Forelimb muscle (tissue), 1 donor: Measurements from ENCODE around the gene PUS7. TPM values are rescaled to one million over a fixed set of nuclear protein-coding genes. Genes with fewer than 3 reads are reported as not detected.
"Not testable (repeated sequence)": the region's sequence is repeated elsewhere in the genome, so short reads cannot be mapped to it uniquely, and the experiment has no call there.

Experiments
- DNase-seq: peaks from one replicate; pipeline ENCODE4 v3.0.0-alpha.2; 2013; ENCODE audit warnings: low read depth
- polyA plus RNA-seq: library from polyadenylated mRNA; unstranded; fragments of 120-200 nt; gene quantifications from one replicate; pipeline ENCODE4 v1.2.1, GENCODE V29; 2013; ENCODE audit not compliant: insufficient read length

PUS7 gene, protein sequence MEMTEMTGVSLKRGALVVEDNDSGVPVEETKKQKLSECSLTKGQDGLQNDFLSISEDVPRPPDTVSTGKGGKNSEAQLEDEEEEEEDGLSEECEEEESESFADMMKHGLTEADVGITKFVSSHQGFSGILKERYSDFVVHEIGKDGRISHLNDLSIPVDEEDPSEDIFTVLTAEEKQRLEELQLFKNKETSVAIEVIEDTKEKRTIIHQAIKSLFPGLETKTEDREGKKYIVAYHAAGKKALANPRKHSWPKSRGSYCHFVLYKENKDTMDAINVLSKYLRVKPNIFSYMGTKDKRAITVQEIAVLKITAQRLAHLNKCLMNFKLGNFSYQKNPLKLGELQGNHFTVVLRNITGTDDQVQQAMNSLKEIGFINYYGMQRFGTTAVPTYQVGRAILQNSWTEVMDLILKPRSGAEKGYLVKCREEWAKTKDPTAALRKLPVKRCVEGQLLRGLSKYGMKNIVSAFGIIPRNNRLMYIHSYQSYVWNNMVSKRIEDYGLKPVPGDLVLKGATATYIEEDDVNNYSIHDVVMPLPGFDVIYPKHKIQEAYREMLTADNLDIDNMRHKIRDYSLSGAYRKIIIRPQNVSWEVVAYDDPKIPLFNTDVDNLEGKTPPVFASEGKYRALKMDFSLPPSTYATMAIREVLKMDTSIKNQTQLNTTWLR
- 12.9 TPM for polyA plus RNA-seq

DNA sequence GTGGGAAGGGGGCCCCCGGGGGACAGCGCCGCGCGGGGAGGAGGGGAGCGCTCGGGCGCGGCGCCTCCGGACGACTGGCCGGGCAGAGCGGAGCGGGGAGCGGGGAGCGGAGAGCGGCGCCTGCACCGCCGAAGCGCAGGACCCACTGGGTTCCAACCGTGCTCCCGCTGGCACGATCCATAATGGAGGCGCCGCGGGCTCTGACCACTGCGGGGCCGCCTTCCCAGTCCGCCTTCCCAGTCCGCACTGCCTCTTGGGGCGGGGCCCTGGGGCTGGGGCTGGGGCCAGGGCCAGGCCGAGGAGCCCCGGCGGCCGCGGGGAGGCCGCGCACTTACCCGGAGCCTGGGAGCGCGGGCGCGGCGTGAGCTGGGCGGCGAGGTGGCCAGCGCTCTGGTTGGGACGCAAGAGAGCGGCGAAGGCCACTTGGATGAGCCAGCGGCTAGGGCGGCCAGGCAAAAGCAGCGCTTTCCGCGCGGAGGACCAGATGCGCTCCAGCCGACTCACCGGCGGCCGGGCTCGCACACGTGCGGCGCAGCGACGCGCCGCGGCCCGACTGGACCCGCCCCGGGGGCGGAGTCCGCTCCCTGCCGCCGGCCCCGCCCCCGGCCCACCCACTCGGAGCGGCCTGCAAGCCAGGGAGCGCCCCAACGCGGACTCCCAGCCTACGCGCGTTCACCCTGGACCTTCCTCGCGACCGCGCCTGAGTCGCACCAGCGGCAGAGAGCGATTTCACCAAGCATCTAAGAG lies at the start of gene PUS7:
Gene PUS7 (minus strand): TSS at position 555 of the 747 bp plus-strand sequence. CDS start 13,759 bp downstream, outside the sequence.
- DNase-seq: peak; percentile 78

DNA sequence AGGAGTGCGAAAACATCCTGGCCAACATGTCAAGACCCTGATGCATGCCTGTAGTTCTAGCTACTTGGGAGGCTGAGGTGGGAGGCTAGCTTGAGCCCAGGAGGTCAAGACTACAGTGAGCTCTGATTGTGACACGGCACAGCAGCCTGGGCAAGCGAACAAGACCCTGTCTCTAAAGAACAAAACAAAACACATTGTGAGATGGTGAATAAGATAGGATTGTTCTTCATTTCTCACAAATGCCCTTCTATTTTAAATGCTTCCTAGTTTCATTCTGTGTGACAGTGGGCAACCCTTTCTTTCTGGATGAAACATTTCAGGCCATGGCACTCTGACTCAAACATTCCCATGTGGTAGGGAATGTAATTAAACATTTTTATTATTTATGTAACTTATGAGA lies 45.8 kb upstream of the PUS7 start:
- DNase-seq: no peak

DNA sequence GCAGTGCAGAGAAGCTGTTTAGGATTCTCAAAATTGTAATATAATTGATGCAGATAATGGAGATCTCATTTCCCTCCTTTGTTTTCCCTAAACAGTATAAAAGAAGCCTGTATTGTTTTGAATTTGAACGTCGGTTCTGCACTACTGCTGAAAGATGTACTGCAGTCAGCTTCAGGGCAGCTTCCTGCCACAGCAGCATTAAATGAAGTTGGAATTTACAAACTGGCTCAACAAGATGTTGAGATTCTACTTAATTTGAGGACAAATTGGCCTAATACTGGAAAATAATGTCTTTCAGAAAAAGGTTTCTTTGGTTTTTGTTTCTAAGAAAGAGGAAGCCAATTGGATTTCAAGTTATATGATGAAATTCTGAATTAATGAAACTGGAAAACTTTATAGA lies 45.0 kb upstream of the PUS7 start:
- DNase-seq: no peak

DNA sequence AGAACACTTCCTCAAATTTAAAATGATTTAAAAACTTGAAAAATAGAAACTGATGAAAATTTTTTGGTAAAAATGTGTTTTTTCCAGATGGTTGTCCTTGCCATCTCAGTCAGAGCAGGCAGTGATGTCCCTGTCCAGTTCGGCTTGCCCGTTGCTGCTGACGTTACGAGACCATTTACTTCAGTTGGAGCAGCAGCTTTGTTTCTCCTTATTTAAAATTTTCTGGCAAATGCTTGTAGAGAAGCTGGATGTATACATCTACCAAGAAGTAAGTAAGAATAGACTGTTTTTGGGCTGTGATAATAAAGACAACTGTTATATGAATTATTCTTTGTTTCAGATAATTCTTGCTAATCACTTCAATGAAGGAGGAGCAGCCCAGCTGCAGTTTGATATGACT lies 43.1 kb upstream of the PUS7 start:
- no peak for DNase-seq

DNA sequence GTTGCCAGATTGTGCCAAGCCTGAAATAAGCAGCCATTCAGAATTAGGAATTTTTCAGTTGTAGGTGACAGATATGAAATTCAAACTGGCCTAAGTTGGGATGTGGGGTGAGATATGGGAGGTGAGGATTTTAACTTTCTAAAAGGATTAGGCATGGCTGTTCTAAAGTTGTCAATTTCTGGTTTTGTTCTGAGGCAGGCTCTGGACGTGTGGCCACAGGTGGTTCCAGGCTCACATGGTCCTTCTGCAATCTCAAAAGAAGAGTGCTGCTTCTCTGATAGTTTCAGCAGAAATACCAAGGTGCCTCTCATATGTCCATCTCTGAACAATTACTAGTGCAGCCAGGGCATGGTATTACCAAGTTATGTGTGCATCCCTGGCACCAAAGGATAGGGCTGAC lies 37.9 kb upstream of the PUS7 start:
- no peak for DNase-seq

DNA sequence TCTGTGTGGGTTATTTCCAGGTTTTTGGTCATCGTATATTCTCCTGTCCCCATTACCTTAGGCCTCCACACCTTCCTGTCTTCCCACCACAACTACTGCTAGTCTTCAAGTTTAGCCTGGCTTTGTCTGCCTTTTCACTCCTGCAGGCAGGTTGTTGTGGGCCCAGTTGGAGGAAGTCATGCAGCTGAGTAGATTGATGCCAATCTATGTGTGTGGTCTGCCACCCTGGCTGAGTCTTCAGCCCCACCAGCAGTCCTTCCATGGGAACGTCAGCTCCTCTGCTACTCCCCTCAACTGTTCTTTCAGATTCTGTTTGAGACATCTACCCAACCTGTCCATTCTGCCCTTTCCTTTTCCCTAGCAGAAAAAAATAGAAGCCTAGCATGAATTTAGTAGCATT lies 16.3 kb upstream of the PUS7 start:
- DNase-seq: no peak

DNA sequence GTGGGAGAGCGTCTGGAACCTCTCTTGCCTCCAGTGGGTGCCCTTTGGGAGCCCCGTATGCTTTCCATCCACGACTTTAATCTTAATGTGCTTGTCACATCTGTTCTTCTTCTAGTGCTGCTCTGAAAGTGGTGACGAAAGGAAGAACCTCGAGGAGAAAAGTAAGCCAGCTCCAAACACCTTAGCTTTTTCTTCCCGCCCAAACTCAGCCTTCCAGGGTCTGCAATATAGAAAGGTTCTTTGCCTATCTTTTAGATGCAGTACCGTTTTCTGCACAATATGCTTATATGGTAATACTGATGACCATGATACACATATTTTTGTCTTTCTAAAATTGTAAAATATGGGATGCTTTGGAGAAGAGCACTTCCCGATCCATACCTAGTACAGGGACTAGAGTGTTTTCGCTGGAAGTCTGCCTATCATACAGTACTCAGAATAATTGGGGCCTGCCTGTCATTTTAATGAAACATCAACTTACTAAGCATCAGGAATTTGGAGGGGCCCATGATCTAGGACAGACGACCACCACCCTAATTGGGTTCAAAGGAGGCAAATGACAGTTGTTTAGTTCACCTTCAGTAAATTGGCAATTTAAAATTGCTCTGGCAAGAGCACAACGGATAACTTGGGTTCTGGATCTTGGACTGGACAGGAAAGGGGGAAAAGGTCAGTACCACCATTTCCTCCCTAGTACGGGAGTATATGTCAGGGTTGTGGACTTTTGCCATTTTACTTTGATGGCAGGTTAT lies 10.8 kb upstream of the PUS7 start:
- no peak for DNase-seq

DNA sequence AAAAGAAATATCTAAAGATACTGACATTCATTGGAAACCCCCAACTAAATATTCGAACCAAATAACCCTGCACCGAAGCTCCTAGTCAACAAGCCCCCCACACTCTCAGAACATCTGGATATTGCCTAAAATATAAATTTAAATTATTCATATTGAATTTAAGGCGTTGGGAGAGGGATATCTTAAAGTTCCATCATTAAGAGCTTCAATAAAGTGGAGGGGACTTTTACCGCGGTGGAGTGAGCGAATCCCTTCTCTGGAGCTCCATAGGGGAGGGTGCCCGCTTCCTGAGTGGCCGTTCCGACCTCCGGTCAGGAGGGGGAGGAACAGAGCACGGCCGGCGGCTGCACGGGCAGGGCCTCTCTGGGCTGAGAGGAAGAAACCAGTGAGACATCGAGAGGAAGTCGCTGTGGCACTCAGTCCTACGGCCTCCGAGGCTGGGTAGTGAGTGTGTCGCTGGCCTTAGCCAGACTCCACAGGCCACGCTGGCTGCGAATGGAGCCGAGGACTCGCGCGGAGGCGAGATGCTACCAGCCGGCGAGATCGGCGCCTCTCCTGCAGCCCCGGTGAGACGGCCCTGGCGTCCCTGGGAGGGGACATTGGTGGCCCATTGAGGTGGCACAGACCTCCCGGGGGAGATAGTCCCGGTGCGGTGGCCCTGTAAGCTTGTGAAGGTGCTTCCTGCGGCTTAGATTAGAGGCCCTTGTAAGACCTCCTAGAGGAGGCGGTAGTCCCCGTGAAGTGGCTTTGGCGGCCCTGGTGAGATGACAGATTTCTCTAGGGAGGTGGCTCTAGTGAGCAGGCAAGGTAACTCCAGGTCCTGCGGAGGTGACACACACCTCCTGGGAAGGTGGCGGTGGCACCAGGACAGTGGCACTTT lies 10.0 kb upstream of the PUS7 start, which contains the start of gene RINT1:
Gene RINT1 (plus strand): TSS at position 410 of the 880 bp plus-strand sequence. CDS start 115 bp downstream, at position 525.
- DNase-seq: peak; percentile 78

DNA sequence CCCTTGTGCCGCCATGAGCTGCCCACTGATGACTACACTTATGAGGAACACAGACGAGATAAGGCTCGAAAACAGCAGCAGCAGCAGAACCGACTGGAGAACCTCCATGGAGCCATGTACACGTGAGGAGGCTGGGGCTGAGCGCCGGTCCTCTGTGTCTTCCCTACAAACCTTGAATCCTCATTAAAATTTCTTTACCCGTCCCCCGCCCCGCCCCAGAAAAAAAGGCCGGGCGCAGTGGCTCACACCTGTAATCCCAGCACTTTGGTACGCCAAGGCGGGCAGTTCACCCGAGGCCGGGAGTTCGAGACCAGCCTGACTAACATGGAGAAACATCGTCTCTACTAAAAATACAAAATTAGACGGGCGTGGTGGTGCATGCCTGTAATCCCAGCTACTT lies 8.5 kb upstream of the PUS7 start:
- DNase-seq: no peak

DNA sequence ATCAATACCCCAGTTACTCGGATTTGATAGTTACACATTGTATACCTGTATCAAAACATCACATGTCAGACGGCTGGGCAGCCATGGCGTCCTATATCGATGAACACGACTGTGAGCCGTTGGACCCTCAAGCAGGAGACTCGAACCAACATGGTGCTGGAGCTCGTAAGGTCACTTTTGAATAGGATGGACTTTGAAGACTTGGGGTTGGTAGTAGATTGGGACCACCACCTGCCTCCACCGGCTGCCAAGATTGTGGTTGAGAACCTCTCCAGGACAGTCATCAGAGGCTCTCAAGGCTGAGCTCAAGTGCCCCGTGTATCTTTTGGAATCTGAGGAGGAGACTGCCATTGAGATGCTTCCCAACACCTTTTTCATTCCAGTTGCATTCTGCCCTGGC lies 8.1 kb upstream of the PUS7 start:
- DNase-seq: no peak

DNA sequence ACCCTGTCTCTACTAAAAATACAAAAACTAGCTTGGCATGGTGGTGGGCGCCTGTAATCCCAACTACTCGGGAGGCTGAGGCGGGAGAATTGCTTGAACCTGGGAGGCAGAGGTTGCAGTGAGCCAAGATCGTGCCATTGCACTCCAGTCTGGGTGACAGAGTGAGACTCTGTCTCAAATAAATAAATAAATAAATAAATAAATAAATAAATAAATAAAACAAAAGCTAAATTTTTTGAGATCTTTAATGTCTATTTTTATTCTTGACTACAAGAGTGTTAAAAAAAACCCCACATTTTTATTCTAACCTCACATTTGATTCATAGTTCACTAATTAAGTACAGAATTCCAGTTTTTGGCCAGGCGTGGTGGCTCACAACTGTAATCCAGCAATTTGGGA lies 5.7 kb upstream of the PUS7 start:
- not testable (repeated sequence) for DNase-seq

DNA sequence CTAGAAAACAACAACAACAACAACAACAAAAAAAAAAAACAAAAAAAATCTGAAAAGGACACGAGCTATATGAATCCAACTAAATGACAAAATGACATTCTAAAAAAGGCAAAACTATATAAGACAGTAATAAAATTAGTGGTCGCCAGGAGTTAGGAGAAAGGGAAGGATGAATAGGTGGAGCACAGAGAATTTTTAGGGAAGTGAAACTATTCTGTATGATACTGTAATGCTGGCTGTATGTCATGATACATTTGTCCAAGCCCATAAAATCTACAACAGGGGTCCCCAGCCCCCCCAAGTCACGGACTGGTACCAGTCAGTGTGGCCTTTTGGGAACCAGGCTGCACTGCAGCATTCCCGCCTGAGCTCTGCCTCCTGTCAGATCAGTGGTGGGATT lies 2.8 kb upstream of the PUS7 start:
- DNase-seq: no peak

DNA sequence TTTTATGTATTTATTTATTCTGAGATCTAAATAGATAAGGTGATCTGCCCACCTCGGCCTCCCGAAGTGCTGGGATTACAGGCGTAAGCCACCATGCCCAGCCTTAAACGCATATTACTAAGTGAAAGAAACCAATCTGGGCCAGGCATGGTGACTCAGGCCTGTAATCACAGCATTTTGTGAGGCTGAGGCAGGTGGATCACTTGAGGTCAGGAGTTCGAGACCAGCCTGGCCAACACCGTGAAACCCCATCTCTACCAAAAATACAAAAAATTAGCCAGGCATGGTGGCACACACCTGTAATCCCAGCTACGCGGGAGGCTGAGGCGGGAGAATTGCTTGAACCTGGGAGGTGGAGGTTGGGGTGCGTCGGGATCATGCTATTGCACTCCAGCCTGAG lies 2.4 kb upstream of the PUS7 start:
- not testable (repeated sequence) for DNase-seq

DNA sequence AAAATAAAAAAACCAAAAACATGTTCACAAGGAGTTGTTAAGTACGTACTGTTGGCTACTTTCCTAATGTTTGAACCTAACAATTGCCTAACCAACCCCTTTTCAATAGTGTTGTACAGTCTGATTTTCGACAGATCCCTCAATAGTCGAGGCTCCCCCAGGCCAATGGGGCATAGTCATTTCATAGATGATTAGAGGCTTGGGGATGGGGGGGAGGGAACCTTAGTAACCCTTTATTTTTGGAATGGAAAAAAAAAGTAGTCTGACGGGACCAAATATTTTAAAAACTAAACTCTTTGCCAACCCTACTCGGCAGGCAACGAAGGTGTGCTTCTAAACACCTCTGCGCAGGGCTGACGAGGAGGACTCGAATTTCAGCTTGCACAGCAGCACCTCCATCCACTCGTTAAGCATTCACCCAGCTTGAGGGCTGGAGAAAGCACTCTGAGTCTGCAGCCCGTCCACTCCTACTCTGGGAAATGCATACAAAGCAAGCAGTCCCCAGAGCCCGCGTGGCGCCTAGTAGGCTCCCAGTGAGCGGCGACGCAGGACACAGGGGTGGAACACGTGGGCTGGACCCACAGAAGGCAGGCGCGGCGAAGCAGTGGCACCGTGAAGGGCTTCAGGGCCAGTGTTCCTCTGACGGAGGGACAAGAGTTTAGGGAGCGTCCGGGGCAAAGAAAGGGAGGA lies 899 bp downstream of the PUS7 start:
- DNase-seq: no peak

DNA sequence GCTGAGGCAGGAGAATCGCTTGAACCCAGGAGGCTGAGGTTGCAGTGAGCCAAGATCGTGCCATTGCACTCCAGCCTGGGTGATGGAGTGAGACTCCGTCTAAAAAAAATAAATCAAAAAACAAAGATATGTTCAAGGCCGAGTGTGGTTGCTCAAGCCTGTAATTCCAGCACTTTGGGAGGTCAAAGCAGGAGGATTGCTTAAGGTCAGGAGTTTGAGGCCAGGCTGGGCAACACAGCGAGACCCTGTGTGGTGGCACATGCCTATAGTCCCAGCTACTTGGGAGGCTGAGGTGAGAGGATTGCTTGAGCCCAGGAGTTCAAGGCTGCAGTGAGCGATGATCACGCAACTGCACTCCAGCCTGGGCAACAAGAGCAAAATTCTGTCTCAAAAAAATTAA lies 1.5 kb downstream of the PUS7 start:
- DNase-seq: not testable (repeated sequence)

DNA sequence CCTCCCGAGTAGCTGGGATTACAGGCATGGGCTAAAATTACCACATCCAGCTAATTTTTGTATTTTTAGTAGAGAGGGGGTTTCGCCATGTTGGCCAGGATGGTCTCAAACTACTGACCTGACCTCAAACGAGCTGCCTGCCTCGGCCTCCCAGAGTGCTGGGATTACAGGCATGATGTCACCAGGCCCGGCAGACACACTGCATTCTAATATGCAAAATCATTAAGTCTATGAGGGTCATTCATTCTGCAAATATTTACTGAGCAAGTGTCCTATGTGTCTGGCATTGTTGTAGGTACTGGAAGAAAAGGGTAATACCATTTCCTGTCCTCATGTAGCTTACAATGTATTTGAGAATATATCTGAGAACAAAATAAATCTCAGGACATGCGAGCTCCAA lies 2.7 kb downstream of the PUS7 start:
- DNase-seq: no peak

DNA sequence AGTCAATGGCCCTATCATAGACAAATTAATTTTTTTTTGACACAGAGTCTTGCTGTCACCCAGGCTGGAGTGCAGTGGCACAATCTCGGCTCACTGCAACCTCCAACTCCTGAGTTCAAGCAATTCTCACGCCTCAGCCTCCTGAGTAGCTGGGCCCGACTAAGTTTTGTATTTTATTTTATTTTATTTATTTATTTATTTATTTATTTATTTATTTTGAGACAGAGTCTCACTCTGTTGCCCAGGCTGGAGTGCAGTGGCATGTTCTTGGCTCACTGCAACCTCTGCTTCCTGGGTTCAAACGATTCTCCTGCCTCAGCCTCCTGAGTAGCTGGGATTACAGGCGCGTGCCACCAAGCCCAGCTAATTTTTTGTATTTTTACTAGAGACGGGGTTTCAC lies 6.5 kb downstream of the PUS7 start:
- not testable (repeated sequence) for DNase-seq

DNA sequence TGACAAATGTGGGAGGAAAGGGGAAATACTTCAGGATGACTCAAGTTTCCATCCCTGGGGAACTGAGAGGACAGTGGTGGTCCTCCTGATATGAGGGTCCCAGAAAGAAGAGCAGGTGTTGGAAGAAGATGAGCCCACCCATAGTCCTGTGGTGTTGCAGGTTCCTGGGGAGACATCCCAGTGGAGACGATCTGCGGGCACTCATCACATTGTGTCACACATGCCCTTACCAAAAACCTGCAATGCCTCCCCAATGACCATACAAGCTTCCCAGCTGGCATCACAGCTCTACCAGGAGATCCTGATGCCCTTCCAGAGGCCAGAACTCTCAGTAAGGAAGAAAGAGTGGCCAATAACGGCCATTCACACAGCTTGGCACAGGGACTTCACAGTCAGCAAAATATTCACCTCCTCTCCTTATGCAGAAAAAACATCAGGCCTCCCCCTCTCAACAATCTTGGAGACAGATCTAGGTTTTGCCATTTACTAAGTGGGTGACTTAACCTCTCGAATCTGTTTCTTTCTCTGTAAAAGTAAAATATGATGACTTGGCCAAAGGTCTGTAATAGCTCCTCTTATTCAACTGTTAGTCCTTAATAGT lies 9.0 kb downstream of the PUS7 start:
- no peak for DNase-seq

DNA sequence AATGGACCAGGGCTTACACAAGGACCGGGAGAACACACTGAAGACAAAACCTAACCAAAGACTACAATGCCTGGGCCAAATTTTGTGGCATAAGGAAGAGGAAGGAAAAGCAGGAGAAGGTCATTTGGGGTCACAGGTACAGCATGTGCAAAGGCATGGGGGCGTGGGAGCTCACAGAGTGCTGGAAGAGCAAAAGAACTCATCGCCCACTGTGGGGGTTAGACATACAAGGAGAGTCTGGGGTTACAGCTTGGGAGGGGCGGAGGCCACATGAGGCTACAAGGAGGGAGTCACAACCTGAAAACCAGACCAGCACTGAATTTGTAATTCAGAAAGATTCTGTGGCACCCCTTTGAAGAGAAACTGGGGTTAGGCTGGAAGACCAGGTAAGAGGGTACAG lies 9.7 kb downstream of the PUS7 start:
- DNase-seq: no peak

DNA sequence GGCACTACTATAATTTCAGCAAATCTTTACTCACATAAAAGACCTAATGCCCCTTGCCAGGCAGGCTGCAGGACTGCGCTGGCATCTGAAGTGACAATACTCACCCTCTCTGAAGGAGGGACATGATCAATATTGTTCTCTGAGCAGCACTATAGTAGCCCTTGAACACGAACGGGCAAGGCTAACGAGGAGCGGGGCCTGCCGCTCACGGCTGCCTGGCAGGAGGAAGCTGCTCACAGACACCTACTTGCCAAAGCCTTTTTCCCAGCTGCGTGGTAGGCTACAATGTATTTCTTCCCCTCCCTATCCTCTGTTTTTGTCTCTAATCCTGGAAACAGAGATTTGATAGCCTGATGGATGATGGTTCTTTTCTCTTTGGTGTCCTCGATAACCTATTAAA lies 19.9 kb downstream of the PUS7 start:
- DNase-seq: no peak
